Measurements from ENCODE around the gene CRABP1.
A peak's percentile ranks its signal among the peaks of the same experiment; 100 is the strongest.

CRABP1 gene

DNA sequence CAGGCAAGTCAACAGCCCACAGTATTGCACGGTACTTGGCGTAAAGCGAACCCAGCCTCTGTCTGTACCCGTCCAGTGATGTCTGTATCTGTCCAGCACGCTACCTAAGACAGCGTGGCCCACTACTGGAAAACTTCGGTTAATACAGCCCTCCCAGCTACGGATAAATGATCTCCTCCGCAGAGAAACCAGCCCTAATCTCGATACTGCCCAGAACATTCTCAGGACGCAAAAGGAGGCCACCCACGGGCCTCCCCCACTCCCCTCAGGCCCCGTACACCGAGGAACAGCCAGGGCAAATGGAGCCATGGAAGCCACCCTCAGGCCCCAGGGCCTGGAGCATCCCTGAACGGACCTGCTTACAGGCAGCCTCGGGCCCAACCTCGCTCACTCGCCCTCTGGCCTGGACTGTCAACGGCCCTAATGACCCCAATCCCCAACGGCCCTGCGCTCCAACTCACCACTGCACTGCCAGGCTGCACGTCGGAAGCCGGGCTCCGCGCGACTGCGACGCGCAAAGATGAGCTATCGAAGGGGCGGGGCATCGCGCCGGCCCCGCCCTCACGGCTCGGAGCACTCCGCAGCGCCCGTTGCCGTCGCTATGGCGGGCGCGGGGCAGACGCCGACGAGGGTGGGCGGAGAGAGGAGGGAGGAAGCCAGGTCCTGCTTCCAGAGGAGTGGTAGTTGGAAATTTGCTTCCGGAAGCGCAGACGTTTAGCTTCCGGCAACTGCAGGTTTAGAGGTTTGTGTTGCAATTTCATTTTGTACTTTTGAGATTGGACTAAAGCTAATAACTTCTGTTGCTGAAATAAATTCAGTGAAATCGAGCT is 40.8 kb upstream of the CRABP1 start, which contains the start of gene SKIC8:
Gene SKIC8, minus strand, starts transcription at position 509 of the 830 bp plus-strand sequence. CDS start 3,923 bp downstream, outside the sequence.
- TF ChIP-seq TAF1 (IDR thresholded peaks at IDR 0.05; ENCODE audit: borderline replicate concordance, insufficient read depth, low read length) (peak; percentile 92), FOXP2 (optimal IDR thresholded peaks at IDR 0.05; ENCODE audit: borderline replicate concordance, extremely low read depth, extremely low read length, insufficient read depth) (peak; percentile 91), POLR2AphosphoS5 (IDR thresholded peaks at IDR 0.05; ENCODE audit: low read depth, low read length) (peak; percentile 92), SIN3A (IDR thresholded peaks at IDR 0.05; ENCODE audit: borderline replicate concordance, insufficient read depth, low read length) (peak; percentile 75; the same call in 1 of the 2 replicates)
- TF ChIP-seq, protein P1, sequence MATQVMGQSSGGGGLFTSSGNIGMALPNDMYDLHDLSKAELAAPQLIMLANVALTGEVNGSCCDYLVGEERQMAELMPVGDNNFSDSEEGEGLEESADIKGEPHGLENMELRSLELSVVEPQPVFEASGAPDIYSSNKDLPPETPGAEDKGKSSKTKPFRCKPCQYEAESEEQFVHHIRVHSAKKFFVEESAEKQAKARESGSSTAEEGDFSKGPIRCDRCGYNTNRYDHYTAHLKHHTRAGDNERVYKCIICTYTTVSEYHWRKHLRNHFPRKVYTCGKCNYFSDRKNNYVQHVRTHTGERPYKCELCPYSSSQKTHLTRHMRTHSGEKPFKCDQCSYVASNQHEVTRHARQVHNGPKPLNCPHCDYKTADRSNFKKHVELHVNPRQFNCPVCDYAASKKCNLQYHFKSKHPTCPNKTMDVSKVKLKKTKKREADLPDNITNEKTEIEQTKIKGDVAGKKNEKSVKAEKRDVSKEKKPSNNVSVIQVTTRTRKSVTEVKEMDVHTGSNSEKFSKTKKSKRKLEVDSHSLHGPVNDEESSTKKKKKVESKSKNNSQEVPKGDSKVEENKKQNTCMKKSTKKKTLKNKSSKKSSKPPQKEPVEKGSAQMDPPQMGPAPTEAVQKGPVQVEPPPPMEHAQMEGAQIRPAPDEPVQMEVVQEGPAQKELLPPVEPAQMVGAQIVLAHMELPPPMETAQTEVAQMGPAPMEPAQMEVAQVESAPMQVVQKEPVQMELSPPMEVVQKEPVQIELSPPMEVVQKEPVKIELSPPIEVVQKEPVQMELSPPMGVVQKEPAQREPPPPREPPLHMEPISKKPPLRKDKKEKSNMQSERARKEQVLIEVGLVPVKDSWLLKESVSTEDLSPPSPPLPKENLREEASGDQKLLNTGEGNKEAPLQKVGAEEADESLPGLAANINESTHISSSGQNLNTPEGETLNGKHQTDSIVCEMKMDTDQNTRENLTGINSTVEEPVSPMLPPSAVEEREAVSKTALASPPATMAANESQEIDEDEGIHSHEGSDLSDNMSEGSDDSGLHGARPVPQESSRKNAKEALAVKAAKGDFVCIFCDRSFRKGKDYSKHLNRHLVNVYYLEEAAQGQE (IDR thresholded peaks at IDR 0.05; ENCODE audit: insufficient read depth in 1 of 2, low read depth in 2 of 2, low read length in 2 of 2) = peak in 1 of 2 experiments; percentile 58; a peak in 1 of 4 replicates

DNA sequence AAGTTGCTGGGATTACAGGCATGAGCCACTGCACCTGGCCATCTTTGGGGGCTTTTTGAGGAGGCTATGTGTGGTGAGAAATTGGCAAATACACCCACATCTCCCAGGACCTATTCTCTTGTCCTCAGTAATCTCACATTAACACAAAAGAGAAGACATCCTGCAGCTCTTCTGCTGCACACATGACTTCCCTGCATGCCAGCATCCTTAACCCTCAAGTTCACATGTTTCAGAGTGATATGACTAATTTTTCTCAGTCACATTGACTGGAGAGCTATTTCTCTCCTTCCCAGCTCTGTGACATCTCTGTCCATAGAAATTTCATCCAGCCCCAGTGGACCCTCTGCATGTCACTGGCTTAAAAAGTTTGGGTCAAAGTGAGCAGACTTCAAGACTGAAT is 38.8 kb upstream of the CRABP1 start:
- TF ChIP-seq POLR2AphosphoS5 (IDR thresholded peaks at IDR 0.05; ENCODE audit: low read depth, low read length) = no peak
- no peak for TF ChIP-seq TAF1 (IDR thresholded peaks at IDR 0.05; ENCODE audit: borderline replicate concordance, insufficient read depth, low read length)
- TF ChIP-seq SIN3A (IDR thresholded peaks at IDR 0.05; ENCODE audit: borderline replicate concordance, insufficient read depth, low read length) = no peak
- TF ChIP-seq, protein P1 (IDR thresholded peaks at IDR 0.05; ENCODE audit: insufficient read depth in 1 of 2, low read depth in 2 of 2, low read length in 2 of 2) = no peak
- TF ChIP-seq FOXP2 (optimal IDR thresholded peaks at IDR 0.05; ENCODE audit: borderline replicate concordance, extremely low read depth, extremely low read length, insufficient read depth) = no peak

DNA sequence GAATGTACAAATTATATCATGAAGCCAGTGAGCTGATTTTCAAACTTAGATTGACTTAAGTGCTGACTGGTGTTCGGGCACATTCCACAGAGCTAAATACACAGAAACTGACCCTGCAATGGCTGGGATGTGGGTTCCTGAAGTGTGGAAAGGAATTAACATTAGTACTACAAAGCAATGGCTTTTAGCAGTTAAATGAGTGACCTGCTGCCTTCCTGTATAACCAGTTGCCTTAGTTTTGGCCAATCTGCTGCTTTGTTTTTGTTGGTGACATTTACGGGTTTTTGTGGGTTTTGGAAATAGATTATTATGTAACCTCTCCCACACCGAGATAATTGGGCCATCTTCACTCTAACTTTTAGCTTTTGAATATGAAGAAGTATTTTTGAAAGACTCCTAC is 38.3 kb upstream of the CRABP1 start:
- TF ChIP-seq FOXP2 (optimal IDR thresholded peaks at IDR 0.05; ENCODE audit: borderline replicate concordance, extremely low read depth, extremely low read length, insufficient read depth) (no peak), SIN3A (IDR thresholded peaks at IDR 0.05; ENCODE audit: borderline replicate concordance, insufficient read depth, low read length) (no peak), TAF1 (IDR thresholded peaks at IDR 0.05; ENCODE audit: borderline replicate concordance, insufficient read depth, low read length) (no peak)

DNA sequence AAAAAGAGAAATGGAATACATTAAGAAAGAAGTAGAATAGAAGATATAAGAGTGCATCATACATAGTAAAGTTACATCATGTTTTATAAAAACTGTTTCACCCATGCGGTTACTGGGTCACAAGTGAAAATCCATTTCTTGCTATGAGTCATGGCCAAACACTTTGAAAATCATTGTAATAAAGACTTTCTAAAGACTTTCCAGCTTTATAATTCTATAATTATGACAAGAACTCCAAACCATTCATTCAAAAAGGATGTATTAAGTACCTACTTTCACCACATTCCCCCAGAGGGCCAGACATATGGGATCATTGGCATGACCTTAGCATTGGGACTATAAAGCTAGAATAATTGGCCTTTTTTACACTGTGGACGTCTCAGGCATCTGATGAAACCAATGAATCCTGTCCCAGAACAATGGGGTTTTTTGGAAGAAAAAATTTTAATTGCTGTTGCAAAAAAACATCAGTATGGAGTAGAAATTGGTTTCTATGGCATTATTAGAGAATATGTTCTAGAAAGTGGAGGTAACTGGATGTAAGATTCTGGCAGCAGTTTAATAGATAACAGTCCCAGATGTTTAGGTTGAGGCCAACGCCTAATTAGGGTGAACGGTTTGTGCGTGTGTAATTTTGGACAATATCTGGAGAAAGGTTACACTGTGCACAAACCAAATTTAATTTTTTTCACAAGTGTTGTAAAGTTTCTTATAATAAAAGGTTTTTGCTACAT is 37.4 kb upstream of the CRABP1 start:
- TF ChIP-seq, protein P1 (IDR thresholded peaks at IDR 0.05; ENCODE audit: insufficient read depth in 1 of 2, low read depth in 2 of 2, low read length in 2 of 2) = no peak
- TF ChIP-seq FOXP2 (optimal IDR thresholded peaks at IDR 0.05; ENCODE audit: borderline replicate concordance, extremely low read depth, extremely low read length, insufficient read depth) = no peak
- no peak for TF ChIP-seq TAF1 (IDR thresholded peaks at IDR 0.05; ENCODE audit: borderline replicate concordance, insufficient read depth, low read length)
- no peak for TF ChIP-seq POLR2AphosphoS5 (IDR thresholded peaks at IDR 0.05; ENCODE audit: low read depth, low read length)
- TF ChIP-seq SIN3A (IDR thresholded peaks at IDR 0.05; ENCODE audit: borderline replicate concordance, insufficient read depth, low read length) = no peak
